ENCODE results near the gene ABCG8. TPM values are rescaled to one million over a fixed set of nuclear protein-coding genes. Genes with fewer than 3 reads are reported as not detected.

ABCG8 gene
- total RNA-seq, 4 donors from 2014 or later, result 0.09 TPM; not detected in 3

DNA sequence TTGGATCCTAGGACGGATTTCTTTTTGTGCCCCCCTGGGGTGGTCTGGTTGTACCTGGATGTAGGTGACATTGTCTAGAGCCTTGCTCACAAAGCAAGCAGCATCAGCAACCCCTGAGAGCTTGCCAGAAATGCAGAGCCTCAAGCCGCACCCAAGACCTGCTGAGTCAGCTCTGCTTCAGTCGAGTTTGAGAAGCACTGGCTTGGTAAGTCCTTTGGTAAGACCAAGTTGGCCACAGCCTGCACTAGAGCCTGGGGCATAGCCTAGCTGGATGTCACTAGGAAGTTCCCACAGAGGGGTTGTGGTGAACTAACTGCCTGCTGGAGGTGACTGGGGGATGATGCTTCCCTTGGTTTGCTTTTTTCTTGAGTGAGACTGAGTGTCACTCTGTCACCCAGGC, 6.3 kb upstream of the ABCG8 start:
- Histone ChIP-seq H3K36me3 (no peaks in the 10 kb centered on the region), H3K9me3 (no peaks in the 10 kb centered on the region), H3K27ac (no peak overlapping the region), H3K4me3 (no peak overlapping the region), H3K27me3 (no peaks in the 10 kb centered on the region), H3K4me1 (peaks cover 0 to 4% of the 10 kb centered on the region in 2 donors)
- intact Hi-C loops (cut with DNase I; ENCODE audit: low total_unique reads), result no loop called here
- TF ChIP-seq POLR2A (IDR thresholded peaks at IDR 0.05), result no peak
- TF ChIP-seq, protein P1, sequence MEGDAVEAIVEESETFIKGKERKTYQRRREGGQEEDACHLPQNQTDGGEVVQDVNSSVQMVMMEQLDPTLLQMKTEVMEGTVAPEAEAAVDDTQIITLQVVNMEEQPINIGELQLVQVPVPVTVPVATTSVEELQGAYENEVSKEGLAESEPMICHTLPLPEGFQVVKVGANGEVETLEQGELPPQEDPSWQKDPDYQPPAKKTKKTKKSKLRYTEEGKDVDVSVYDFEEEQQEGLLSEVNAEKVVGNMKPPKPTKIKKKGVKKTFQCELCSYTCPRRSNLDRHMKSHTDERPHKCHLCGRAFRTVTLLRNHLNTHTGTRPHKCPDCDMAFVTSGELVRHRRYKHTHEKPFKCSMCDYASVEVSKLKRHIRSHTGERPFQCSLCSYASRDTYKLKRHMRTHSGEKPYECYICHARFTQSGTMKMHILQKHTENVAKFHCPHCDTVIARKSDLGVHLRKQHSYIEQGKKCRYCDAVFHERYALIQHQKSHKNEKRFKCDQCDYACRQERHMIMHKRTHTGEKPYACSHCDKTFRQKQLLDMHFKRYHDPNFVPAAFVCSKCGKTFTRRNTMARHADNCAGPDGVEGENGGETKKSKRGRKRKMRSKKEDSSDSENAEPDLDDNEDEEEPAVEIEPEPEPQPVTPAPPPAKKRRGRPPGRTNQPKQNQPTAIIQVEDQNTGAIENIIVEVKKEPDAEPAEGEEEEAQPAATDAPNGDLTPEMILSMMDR (IDR thresholded peaks at IDR 0.05), result no peak
- DNase-seq, result no peak

- no peaks in the 10 kb centered on the region for H3K4me1 ChIP-seq
- no peaks in the 10 kb centered on the region for H3K27me3 ChIP-seq
- intact Hi-C loops (cut with DNase I; ENCODE audit: low total_unique reads), result no loop called here
- TF ChIP-seq POLR2A (IDR thresholded peaks at IDR 0.05), result no peak
- TF ChIP-seq, protein P1 (IDR thresholded peaks at IDR 0.05), result no peak
- no peak overlapping the region for H3K4me3 ChIP-seq
- no peak overlapping the region for H3K27ac ChIP-seq
- no peaks in the 10 kb centered on the region for H3K9me3 ChIP-seq
- no peak for DNase-seq
- H3K36me3 ChIP-seq, result no peaks in the 10 kb centered on the region
These were observed 1.7 kb upstream of the ABCG8 start for GRCh38 chr2:43837033-43837432.

DNA sequence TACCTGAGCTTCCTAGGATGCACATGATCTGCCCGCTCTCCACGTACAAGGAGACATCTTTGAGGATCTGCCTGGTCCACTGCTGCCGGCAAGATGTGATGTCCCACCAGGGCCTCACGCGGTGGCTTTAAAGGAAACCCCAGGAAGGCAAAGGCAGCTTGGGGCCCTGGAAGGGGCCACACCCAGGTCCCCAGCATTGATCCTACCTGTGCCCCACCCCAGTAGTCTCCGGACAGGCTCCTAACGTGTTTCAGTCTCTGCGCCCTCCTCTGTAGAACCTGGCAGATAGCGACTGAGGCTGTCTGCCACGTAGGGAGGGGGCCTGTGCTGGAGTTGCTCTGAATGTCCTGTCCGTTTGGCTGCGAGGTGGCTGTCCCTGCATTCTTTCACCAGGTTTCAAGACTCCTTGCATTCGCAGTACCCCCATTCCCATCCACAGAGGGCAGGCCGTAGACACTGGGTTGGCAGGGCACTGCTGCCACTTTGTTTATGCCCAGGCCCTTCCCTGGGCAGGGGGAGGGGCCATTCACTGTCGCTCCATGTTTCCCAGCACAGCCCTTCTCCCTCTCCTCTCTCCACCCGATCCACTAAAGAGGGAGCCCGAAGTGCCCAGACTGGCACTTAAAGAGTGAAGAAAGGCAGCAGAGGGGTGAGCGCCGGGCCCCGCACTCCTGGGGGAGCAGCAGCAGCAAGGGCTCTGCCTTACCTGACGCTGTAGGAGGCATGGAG, 776 bp upstream of the ABCG8 start:
- no peaks in the 10 kb centered on the region for H3K9me3 ChIP-seq
- H3K4me1 ChIP-seq, result no peaks in the 10 kb centered on the region
- H3K4me3 ChIP-seq, result no peak overlapping the region
- no peak overlapping the region for H3K27ac ChIP-seq
- intact Hi-C loops (cut with DNase I; ENCODE audit: low total_unique reads), result no loop called here
- no peak for DNase-seq
- no peaks in the 10 kb centered on the region for H3K36me3 ChIP-seq
- no peaks in the 10 kb centered on the region for H3K27me3 ChIP-seq
- TF ChIP-seq, protein P1 (IDR thresholded peaks at IDR 0.05), result no peak
- no peak for TF ChIP-seq POLR2A (IDR thresholded peaks at IDR 0.05)

DNA sequence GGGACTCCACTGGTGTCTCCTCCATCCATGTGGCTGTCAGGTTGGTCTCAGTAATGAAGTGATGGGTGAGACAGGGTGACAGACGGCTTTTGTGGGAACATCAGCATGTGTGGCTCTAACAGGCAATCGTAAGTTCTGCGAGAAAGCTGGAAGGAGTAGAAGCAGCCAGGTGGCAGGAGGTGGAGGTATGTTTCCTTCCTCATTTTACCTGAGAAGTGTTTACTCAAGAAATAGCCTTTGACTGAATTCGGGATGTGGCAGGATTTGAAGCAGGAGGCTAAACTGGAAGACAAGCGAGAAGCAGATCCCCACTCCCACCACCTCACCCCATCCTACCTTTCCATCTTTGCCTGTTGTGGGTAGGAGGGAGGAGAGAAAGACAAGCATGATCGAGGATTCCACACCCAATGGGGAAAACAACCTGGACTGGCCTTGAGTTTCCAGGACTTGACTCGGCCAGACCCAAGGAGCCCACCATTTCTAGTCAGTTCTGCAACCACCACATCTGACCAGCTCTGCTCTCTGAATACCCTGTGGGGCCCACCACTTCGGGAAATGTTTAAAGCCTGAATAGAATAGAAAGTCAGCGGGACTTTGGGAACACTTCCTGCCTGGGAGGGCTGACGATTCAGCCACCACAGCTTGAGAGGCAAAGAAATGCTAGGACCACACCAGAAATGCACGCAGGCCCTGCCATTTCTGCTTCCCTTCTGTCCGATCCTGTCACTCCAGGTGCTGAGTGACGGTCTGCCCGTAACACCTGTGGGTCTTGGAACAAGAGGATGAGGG, 1.2 kb downstream of the ABCG8 start:
- no peaks in the 10 kb centered on the region for H3K4me1 ChIP-seq
- no peaks in the 10 kb centered on the region for H3K36me3 ChIP-seq
- H3K4me3 ChIP-seq, result no peak overlapping the region
- no peaks in the 10 kb centered on the region for H3K27me3 ChIP-seq
- no peak for TF ChIP-seq POLR2A (IDR thresholded peaks at IDR 0.05)
- TF ChIP-seq, protein P1 (IDR thresholded peaks at IDR 0.05), result no peak
- H3K27ac ChIP-seq, result no peak overlapping the region
- no peaks in the 10 kb centered on the region for H3K9me3 ChIP-seq
- intact Hi-C loops (cut with DNase I; ENCODE audit: low total_unique reads), result no loop called here
- DNase-seq, result no peak

DNA sequence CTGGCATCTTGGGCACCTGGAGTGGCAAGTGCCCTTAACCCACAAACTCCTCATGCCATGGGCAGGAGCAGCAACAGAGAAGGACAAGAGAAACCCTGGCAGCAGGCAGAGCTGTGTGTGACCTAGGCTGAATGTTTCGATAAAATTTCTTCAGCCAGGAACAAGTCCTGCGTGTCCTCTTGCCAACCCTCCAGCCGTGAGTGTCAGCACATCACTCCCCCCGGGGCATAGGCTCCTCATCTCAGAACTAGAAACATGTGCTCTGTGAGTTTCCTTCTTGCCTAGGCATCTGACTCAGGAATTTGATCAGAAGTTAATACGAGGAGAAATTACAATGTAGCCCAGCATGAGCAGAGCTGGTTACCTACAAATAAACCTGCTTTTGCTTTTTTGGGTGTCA, 2.2 kb downstream of the ABCG8 start:
- no peak for DNase-seq
- intact Hi-C loops (cut with DNase I; ENCODE audit: low total_unique reads), result no loop called here
- Histone ChIP-seq H3K27me3 (no peaks in the 10 kb centered on the region), H3K4me1 (no peaks in the 10 kb centered on the region), H3K4me3 (no peak overlapping the region), H3K27ac (no peak overlapping the region), H3K36me3 (no peaks in the 10 kb centered on the region), H3K9me3 (no peaks in the 10 kb centered on the region)
- TF ChIP-seq POLR2A (IDR thresholded peaks at IDR 0.05), result no peak
- TF ChIP-seq, protein P1 (IDR thresholded peaks at IDR 0.05), result no peak
